Osteocyte (in vitro differentiated cells): Measurements from ENCODE around the gene TNRC6B. TPM values are rescaled to one million over a fixed set of nuclear protein-coding genes. Genes with fewer than 3 reads are reported as not detected.

Source experiments
- DNase-seq: peaks from one replicate; pipeline ENCODE4 v3.0.0; 2021; ENCODE audit warnings: mixed read lengths; ENCODE audit not compliant: unreplicated experiment; ENCODE audit errors: extremely low spot score
- H3K27ac Mint-ChIP-seq: one replicate; pipeline ENCODE4 v1.8.0; 2021; ENCODE audit warnings: mild to moderate bottlenecking, mixed read lengths; ENCODE audit not compliant: unreplicated experiment
- H3K27me3 Mint-ChIP-seq: one replicate; pipeline ENCODE4 v1.8.0; 2021; ENCODE audit warnings: mixed read lengths; ENCODE audit not compliant: unreplicated experiment
- H3K36me3 Mint-ChIP-seq: one replicate; pipeline ENCODE4 v1.8.0; 2021; ENCODE audit warnings: mixed read lengths; ENCODE audit not compliant: unreplicated experiment
- H3K4me1 Mint-ChIP-seq: one replicate; pipeline ENCODE4 v1.8.0; 2021; ENCODE audit warnings: mixed read lengths; ENCODE audit not compliant: unreplicated experiment
- H3K4me3 Mint-ChIP-seq: one replicate; pipeline ENCODE4 v1.8.0; 2021; ENCODE audit warnings: mild to moderate bottlenecking, moderate library complexity, mixed read lengths; ENCODE audit not compliant: unreplicated experiment
- H3K9me3 Mint-ChIP-seq: one replicate; pipeline ENCODE4 v1.8.0; 2021; ENCODE audit warnings: mixed read lengths; ENCODE audit not compliant: unreplicated experiment
- total RNA-seq: library from RNA; stranded (reverse); gene quantifications from 2 replicates; pipeline ENCODE4 v1.2.1, GENCODE V29; 2021
- TF ChIP-seq, protein P1 (sequence below): fragments of 200-600 bp; sonication (generic); IDR thresholded peaks from 2 replicates; pipeline ENCODE4 v1.5.0; 2021; ENCODE audit warnings: antibody characterized with exemption, mild to moderate bottlenecking, moderate library complexity

Gene TNRC6B
- total RNA-seq, 1 donor from 2014 or later: 47.4 TPM

DNA sequence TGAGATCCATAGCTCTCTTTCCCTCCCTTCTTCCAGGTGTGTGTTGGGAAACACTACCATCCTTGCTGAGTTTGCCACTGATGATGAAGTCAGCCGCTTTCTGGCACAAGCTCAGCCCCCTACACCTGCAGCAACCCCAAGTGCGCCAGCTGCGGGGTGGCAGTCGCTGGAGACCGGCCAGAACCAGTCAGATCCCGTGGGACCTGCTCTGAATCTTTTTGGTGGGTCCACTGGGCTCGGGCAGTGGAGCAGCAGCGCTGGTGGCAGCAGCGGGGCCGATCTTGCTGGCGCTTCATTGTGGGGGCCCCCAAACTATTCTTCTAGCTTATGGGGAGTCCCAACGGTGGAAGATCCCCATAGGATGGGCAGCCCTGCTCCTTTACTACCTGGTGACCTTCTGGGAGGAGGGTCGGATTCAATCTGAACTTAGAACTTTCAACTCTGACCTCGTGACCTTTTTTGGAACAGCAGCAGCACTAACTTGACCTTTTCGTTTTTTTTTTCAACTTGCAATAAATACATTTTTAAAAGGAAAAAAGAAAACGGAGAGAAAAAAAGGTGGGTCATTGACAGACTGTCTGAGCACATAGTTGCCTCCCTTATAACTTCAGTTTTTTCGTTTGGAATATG is 145.2 kb downstream of the TNRC6B start:
- Mint-ChIP-seq H3K4me1 (peaks cover 2% of the 10 kb centered on the region), H3K27me3 (no peaks in the 10 kb centered on the region), H3K9me3 (no peaks in the 10 kb centered on the region), H3K4me3 (no peak overlapping the region), H3K36me3 (peaks cover 51% of the 10 kb centered on the region), H3K27ac (no peak overlapping the region)
- TF ChIP-seq, protein P1, sequence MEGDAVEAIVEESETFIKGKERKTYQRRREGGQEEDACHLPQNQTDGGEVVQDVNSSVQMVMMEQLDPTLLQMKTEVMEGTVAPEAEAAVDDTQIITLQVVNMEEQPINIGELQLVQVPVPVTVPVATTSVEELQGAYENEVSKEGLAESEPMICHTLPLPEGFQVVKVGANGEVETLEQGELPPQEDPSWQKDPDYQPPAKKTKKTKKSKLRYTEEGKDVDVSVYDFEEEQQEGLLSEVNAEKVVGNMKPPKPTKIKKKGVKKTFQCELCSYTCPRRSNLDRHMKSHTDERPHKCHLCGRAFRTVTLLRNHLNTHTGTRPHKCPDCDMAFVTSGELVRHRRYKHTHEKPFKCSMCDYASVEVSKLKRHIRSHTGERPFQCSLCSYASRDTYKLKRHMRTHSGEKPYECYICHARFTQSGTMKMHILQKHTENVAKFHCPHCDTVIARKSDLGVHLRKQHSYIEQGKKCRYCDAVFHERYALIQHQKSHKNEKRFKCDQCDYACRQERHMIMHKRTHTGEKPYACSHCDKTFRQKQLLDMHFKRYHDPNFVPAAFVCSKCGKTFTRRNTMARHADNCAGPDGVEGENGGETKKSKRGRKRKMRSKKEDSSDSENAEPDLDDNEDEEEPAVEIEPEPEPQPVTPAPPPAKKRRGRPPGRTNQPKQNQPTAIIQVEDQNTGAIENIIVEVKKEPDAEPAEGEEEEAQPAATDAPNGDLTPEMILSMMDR: no peak
- DNase-seq: no peak

DNA sequence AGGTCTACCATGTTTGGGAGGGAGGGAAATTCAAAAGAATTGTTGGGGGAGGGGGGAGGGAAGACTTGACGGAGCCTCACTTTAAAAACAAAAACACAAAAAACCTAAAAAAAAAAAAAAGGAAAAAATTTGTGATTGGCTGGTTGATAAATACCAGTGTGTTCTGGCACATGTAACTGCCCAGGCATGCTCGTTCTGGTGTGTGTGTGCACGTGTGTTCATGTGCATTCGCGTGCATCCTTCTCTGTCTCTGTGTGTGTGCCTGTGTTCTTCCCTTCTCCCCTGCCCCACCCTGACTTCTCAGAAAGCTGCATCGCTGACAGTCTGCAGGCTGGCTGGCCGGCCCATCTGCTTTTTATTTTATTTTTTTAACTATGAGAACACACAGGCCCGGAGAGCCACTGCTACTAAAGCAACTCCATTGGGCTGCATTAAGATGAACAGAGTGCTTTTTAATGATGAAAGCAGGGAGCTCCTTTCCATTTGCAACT is 146.0 kb downstream of the TNRC6B start:
- H3K36me3 Mint-ChIP-seq: peaks cover 48% of the 10 kb centered on the region
- no peaks in the 10 kb centered on the region for H3K27me3 Mint-ChIP-seq
- H3K27ac Mint-ChIP-seq: no peak overlapping the region
- DNase-seq: no peak
- H3K4me1 Mint-ChIP-seq: peaks cover 2% of the 10 kb centered on the region
- TF ChIP-seq, protein P1: no peak
- no peak overlapping the region for H3K4me3 Mint-ChIP-seq
- H3K9me3 Mint-ChIP-seq: no peaks in the 10 kb centered on the region

DNA sequence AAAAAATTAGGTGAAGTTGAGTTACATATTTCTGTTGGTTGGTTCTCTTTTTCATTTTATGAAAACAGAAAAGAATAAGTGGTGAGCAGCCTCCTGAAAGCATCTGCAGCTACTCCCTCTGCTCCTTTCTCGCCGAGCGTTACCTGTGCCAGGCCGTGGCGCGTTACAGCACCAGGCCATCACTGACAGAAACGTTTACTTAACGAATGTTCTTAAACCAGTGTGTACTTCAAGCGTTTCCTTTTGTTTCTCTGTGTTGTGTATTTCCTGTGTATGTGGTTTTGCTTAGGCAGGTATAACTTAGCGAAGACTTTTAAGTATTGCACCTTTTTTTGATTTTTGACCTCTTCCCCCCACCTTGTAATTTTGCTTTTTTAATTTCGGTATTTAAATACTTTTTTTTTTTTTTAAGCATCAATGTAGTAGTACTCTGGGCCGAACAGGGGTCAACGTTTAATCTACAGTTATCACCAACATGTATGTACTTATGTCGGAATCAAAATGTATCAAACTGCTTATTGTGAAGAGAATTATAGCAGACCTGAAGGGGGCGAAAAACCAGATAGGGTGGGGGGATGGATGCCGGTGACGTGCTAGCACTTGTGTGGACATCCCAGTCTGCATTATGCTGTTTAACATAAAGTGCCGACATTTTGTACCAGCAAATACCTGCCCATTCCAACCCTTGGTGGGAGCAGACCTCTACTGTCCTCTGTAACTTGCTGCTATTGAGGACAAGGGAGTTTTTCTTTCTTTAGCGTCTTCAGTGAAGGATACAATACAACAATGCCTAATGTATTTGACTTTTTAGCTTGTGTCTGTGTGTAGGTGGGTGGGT is 147.0 kb downstream of the TNRC6B start:
- Mint-ChIP-seq H3K4me1 (peaks cover 2% of the 10 kb centered on the region), H3K9me3 (no peaks in the 10 kb centered on the region), H3K4me3 (no peak overlapping the region), H3K27me3 (no peaks in the 10 kb centered on the region), H3K27ac (no peak overlapping the region), H3K36me3 (peaks cover 44% of the 10 kb centered on the region)
- DNase-seq: no peak
- TF ChIP-seq, protein P1: no peak

DNA sequence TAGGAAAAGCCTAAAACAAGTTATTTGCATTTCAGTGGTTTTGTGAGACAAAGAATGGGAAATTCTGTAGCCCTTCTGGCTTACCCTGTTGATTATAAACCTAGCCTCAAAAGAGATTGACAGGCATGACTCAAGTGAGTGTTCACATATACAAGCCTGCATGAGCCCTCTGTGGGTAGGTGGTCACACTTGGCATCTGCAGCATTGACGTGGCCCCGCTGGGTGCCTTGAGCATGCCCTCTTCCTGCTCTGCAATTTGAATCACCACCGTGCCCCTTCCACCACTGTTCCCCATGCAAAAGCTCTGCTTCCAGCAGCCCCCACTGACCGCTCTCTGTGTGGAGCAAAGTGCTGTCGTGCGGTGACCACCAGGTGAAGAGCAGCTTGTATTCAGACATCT is 147.6 kb downstream of the TNRC6B start:
- peaks cover 2% of the 10 kb centered on the region for H3K4me1 Mint-ChIP-seq
- H3K36me3 Mint-ChIP-seq: peaks cover 46% of the 10 kb centered on the region
- no peaks in the 10 kb centered on the region for H3K9me3 Mint-ChIP-seq
- TF ChIP-seq, protein P1: no peak
- no peaks in the 10 kb centered on the region for H3K27me3 Mint-ChIP-seq
- H3K4me3 Mint-ChIP-seq: no peak overlapping the region
- no peak overlapping the region for H3K27ac Mint-ChIP-seq
- no peak for DNase-seq
